Measurements from ENCODE around the gene HHAT. TPM values are rescaled to one million over a fixed set of nuclear protein-coding genes. Genes with fewer than 3 reads are reported as not detected.

The HHAT gene
- total RNA-seq, 3 donors from 2014 or later = 3.8 to 31.6 (median 15.1) TPM

DNA sequence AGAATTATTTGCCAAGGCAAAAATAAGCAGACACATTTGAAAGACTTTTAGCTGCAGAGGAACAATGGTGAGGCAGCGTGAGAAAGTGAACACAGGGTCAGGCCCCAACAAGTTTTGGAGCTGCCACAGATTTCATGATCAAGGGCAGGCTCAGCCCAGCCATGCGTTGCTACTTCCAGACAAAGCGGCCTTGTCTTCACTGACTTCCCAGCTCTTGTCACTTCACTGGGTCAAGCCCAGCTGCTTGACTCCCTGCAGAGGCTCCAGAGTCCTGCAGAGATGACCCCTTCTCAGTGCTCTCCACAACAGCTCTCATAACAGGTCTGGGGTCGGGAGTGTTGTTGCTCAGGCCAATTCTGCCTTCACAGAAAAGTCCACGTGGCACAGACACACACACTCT is 35.8 kb downstream of the HHAT start:
- Histone ChIP-seq H3K36me3 (no peaks in the 10 kb centered on the region), H3K4me3 (no peak overlapping the region), H3K9me3 (no peaks in the 10 kb centered on the region), H3K27ac (peak overlapping the region; percentile 57 to 61), H3K4me1 (peaks cover 0 to 22% of the 10 kb centered on the region in 2 donors), H3K27me3 (no peaks in the 10 kb centered on the region)
- DNase-seq (ENCODE audit: low spot score in 2 of 2) = peak in 1 of 2 donors; percentile 64
- no peak for TF ChIP-seq POLR2A (IDR thresholded peaks at IDR 0.05)
- TF ChIP-seq, protein P1, sequence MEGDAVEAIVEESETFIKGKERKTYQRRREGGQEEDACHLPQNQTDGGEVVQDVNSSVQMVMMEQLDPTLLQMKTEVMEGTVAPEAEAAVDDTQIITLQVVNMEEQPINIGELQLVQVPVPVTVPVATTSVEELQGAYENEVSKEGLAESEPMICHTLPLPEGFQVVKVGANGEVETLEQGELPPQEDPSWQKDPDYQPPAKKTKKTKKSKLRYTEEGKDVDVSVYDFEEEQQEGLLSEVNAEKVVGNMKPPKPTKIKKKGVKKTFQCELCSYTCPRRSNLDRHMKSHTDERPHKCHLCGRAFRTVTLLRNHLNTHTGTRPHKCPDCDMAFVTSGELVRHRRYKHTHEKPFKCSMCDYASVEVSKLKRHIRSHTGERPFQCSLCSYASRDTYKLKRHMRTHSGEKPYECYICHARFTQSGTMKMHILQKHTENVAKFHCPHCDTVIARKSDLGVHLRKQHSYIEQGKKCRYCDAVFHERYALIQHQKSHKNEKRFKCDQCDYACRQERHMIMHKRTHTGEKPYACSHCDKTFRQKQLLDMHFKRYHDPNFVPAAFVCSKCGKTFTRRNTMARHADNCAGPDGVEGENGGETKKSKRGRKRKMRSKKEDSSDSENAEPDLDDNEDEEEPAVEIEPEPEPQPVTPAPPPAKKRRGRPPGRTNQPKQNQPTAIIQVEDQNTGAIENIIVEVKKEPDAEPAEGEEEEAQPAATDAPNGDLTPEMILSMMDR (IDR thresholded peaks at IDR 0.05) = no peak
- no peak for TF ChIP-seq POLR2AphosphoS5 (IDR thresholded peaks at IDR 0.05)
- intact Hi-C loops (cut with DNase I; ENCODE audit: low total_unique reads) = no loop called here

DNA sequence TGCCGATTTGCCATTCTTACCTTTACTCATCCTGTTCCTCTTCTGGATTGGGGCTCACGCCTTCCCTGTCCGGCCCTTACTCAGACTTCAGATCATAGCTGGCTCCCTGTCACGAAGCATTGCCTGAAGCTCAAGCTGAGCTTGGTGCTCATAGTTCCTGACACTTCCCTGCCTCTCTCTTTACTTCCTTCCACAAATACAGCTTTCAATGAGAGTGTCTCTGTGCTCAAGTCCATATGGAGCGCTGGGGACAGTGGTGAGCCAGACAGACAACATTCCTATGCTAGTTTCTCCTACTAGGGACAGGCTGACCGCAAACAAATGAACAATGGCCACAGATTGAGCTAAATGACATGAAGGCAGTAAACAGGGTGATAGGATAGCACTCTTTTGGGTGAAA is 38.1 kb downstream of the HHAT start:
- Histone ChIP-seq H3K4me3 (peak overlapping the region in 2 of 3 donors; percentile 35 to 49), H3K9me3 (no peaks in the 10 kb centered on the region), H3K4me1 (peaks cover 0 to 22% of the 10 kb centered on the region in 2 donors), H3K27ac (peak overlapping the region; percentile 91 to 95), H3K27me3 (no peaks in the 10 kb centered on the region), H3K36me3 (no peaks in the 10 kb centered on the region)
- intact Hi-C loops (cut with DNase I; ENCODE audit: low total_unique reads) = no loop called here
- peak; percentile 58 to 79 for DNase-seq (ENCODE audit: low spot score in 2 of 2)
- TF ChIP-seq, protein P1 (IDR thresholded peaks at IDR 0.05) = peak in 2 of 3 donors; percentile 21 to 25
- no peak for TF ChIP-seq POLR2AphosphoS5 (IDR thresholded peaks at IDR 0.05)

DNA sequence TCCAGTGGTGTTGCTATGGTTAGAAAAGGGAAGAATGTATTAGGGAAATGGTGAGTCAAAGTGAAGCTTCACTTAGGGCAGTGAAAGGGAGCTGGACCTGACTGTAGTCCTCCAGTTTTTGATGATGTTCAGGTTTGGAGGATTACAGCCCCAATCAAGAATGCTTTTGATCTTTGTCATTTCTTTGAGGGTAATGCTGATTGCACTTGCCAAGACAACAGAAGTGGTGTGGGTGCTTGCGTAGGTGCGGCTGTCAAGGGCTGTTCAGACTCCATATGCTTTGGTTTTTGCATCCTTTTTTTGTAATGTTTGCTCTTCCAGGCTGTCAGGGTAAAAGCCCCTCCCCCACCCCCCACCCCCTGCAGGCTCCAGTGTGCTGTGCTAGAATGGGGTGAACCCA is 38.9 kb downstream of the HHAT start:
- Histone ChIP-seq H3K4me3 (no peak overlapping the region), H3K27ac (peak overlapping the region; percentile 91 to 95), H3K4me1 (peaks cover 0 to 22% of the 10 kb centered on the region in 2 donors), H3K9me3 (no peaks in the 10 kb centered on the region), H3K27me3 (no peaks in the 10 kb centered on the region), H3K36me3 (no peaks in the 10 kb centered on the region)
- TF ChIP-seq, protein P1 (IDR thresholded peaks at IDR 0.05) = no peak
- intact Hi-C loops (cut with DNase I; ENCODE audit: low total_unique reads) = no loop called here
- no peak for DNase-seq (ENCODE audit: low spot score in 2 of 2)

DNA sequence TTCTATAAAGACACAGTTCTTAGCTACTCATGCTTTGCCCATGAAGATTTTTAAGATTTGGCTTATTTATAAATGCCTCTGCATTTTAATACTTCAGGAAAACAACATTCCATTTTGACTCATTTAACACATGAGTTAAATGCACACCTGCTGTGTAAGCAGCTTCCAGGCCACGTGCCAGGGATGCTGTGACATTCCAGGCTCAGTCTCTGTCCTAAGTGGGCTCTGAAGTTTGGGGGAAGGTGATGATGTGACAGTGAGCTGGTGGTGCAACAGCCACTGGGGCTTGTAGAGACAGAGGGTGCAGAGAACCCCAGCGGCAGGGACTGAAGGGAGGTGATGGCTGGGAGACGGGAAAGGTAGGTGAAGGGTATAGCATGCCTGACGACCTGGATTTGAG is 40.7 kb downstream of the HHAT start:
- DNase-seq (ENCODE audit: low spot score in 2 of 2) = no peak
- TF ChIP-seq POLR2AphosphoS5 (IDR thresholded peaks at IDR 0.05) (no peak), POLR2A (IDR thresholded peaks at IDR 0.05) (no peak)
- TF ChIP-seq, protein P1 (IDR thresholded peaks at IDR 0.05) = no peak
- H3K4me3 ChIP-seq = no peak overlapping the region
- no peaks in the 10 kb centered on the region for H3K36me3 ChIP-seq
- H3K27ac ChIP-seq = no peak overlapping the region
- H3K9me3 ChIP-seq = no peaks in the 10 kb centered on the region
- intact Hi-C loops (cut with DNase I; ENCODE audit: low total_unique reads) = no loop called here
- no peaks in the 10 kb centered on the region for H3K27me3 ChIP-seq
- peaks cover 0 to 20% of the 10 kb centered on the region in 2 donors for H3K4me1 ChIP-seq

DNA sequence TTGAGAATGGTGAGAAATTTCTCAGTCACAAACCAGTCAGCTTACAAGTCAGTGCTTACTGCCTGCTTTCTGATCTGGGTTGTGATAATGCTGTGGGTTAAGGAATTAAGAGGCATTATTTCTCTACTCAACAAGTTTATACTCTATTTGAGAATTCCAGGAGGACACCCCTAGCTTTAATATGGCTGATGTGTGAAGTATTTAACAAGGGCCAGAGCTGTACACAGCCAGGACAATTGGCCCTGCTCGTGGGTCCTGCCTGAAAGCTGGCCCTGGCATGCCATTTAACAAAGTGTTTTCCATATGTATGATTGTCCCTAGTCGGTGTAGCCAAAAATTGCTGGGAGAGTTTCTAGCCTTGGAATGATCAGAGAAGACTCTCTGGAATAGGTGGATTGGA is 43.2 kb downstream of the HHAT start:
- no peaks in the 10 kb centered on the region for H3K27me3 ChIP-seq
- intact Hi-C loops (cut with DNase I; ENCODE audit: low total_unique reads) = no loop called here
- no peak for TF ChIP-seq POLR2A (IDR thresholded peaks at IDR 0.05)
- TF ChIP-seq, protein P1 (IDR thresholded peaks at IDR 0.05) = no peak
- TF ChIP-seq POLR2AphosphoS5 (IDR thresholded peaks at IDR 0.05) = no peak
- no peaks in the 10 kb centered on the region for H3K9me3 ChIP-seq
- peak overlapping the region; percentile 55 to 60 for H3K27ac ChIP-seq
- no peaks in the 10 kb centered on the region for H3K36me3 ChIP-seq
- H3K4me3 ChIP-seq = no peak overlapping the region
- peaks cover 0 to 7% of the 10 kb centered on the region in 2 donors for H3K4me1 ChIP-seq
- no peak for DNase-seq (ENCODE audit: low spot score in 2 of 2)

Measured in breast epithelium (tissue), 4 donors.